ENCODE results near the gene KISS1.

The KISS1 gene

GRCh38 chr1:204153667-204154066, 42.6 kb downstream of the KISS1 start:
- DNase-seq, result no peak

GRCh38 chr1:204152310-204153044, 43.8 kb downstream of the KISS1 start:
- DNase-seq, result no peak

- no peak for DNase-seq
These were observed 44.6 kb downstream of the KISS1 start, which contains the start of gene ETNK2 for GRCh38 chr1:204151552-204152309. ETNK2 (minus strand) TSS chr1:204152044; CDS start chr1:204151852, 192 bp downstream.

- no peak for DNase-seq
These were observed 45.4 kb downstream of the KISS1 start for GRCh38 chr1:204150702-204151551.

- no peak for DNase-seq
These were observed 46.4 kb downstream of the KISS1 start for GRCh38 chr1:204149635-204150565.

- DNase-seq, result no peak
These were observed 47.2 kb downstream of the KISS1 start for GRCh38 chr1:204149107-204149506.

GRCh38 chr1:204147406-204148383, 48.6 kb downstream of the KISS1 start:
- no peak for DNase-seq

GRCh38 chr1:204146965-204147364, 49.3 kb downstream of the KISS1 start:
- DNase-seq, result no peak

- DNase-seq, result no peak
These were observed 50.0 kb downstream of the KISS1 start for GRCh38 chr1:204146309-204146708.

GRCh38 chr1:204145033-204145504, 51.2 kb downstream of the KISS1 start:
- no peak for DNase-seq

- no peak for DNase-seq
These were observed 52.8 kb downstream of the KISS1 start for GRCh38 chr1:204143276-204144041.

- DNase-seq, result no peak
These were observed 54.0 kb downstream of the KISS1 start for GRCh38 chr1:204142032-204142974.

GRCh38 chr1:204141131-204141530, 55.2 kb downstream of the KISS1 start:
- no peak for DNase-seq
